ENCODE data around the gene RBMS1.

The RBMS1 gene

DNA sequence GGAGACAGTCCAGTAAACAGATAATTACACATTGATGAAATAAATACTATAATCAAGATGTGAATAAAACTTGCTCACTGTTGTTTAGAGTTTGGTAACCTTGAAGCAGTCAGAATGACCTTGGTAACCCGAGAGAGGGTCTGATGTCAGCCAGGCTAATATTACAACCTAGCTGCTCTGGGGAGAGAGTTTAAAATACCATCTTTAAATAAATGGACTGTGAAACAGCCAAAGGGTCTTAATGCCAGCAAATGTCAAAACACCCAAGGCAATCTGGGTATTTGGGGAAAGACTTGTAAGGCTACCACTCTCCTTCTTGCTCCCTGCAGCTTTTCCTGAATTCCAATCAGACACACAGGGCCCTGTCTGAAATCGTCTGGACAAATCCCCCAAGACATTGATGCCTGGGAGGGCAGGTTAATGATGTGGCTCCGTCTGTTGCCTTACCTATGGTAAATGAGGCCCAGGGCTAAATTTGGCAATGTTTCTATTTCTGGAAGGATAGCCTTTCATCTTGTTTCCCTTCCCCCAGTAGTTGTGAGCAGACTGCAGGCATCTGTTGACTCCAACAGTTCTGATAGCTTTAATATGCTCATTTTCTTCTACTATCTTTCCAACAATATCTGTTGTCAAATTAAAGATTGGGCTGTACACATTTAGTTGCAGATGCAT lies 250.6 kb downstream of the RBMS1 start:
- TF ChIP-seq, protein P1, sequence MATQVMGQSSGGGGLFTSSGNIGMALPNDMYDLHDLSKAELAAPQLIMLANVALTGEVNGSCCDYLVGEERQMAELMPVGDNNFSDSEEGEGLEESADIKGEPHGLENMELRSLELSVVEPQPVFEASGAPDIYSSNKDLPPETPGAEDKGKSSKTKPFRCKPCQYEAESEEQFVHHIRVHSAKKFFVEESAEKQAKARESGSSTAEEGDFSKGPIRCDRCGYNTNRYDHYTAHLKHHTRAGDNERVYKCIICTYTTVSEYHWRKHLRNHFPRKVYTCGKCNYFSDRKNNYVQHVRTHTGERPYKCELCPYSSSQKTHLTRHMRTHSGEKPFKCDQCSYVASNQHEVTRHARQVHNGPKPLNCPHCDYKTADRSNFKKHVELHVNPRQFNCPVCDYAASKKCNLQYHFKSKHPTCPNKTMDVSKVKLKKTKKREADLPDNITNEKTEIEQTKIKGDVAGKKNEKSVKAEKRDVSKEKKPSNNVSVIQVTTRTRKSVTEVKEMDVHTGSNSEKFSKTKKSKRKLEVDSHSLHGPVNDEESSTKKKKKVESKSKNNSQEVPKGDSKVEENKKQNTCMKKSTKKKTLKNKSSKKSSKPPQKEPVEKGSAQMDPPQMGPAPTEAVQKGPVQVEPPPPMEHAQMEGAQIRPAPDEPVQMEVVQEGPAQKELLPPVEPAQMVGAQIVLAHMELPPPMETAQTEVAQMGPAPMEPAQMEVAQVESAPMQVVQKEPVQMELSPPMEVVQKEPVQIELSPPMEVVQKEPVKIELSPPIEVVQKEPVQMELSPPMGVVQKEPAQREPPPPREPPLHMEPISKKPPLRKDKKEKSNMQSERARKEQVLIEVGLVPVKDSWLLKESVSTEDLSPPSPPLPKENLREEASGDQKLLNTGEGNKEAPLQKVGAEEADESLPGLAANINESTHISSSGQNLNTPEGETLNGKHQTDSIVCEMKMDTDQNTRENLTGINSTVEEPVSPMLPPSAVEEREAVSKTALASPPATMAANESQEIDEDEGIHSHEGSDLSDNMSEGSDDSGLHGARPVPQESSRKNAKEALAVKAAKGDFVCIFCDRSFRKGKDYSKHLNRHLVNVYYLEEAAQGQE (IDR thresholded peaks at IDR 0.05; ENCODE audit: insufficient read depth in 1 of 2, low read depth in 2 of 2, low read length in 2 of 2): no peak
- TF ChIP-seq FOXP2 (optimal IDR thresholded peaks at IDR 0.05; ENCODE audit: borderline replicate concordance, extremely low read depth, extremely low read length, insufficient read depth) (no peak), SIN3A (IDR thresholded peaks at IDR 0.05; ENCODE audit: borderline replicate concordance, insufficient read depth, low read length) (no peak), TAF1 (IDR thresholded peaks at IDR 0.05; ENCODE audit: borderline replicate concordance, insufficient read depth, low read length) (no peak), POLR2AphosphoS5 (IDR thresholded peaks at IDR 0.05; ENCODE audit: low read depth, low read length) (no peak)

GRCh38 chr2:160241251-160242137 lies 252.1 kb downstream of the RBMS1 start:
- TF ChIP-seq SIN3A (IDR thresholded peaks at IDR 0.05; ENCODE audit: borderline replicate concordance, insufficient read depth, low read length): no peak
- TF ChIP-seq TAF1 (IDR thresholded peaks at IDR 0.05; ENCODE audit: borderline replicate concordance, insufficient read depth, low read length): peak; percentile 62; the same call in 1 of the 2 replicates
- peak; percentile 51; the same call in 1 of the 2 replicates for TF ChIP-seq POLR2AphosphoS5 (IDR thresholded peaks at IDR 0.05; ENCODE audit: low read depth, low read length)
- TF ChIP-seq, protein P1 (IDR thresholded peaks at IDR 0.05; ENCODE audit: insufficient read depth in 1 of 2, low read depth in 2 of 2, low read length in 2 of 2): peak in 1 of 2 experiments; percentile 11; a peak in 1 of 4 replicates

DNA sequence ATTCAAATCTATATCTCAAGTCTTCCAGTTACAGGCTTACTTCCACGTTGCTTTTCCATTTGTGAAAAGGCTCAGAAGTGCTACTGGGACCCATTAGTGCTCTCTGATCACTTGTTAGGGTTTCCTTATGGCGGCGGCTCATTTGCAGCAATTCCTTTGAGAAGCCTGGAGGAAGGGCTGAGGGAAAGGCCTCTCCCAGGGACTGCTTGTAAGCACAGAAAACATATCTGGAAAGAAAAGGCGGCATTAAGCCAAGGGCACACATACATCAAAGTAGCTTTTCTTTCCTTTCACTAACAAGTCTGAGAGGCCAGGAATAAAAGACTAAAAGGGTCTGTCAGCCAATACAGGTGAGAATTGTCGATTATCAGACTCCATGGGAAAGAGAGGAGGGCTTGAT lies 254.2 kb downstream of the RBMS1 start:
- TF ChIP-seq, protein P1 (IDR thresholded peaks at IDR 0.05; ENCODE audit: insufficient read depth in 1 of 2, low read depth in 2 of 2, low read length in 2 of 2): no peak
- TF ChIP-seq FOXP2 (optimal IDR thresholded peaks at IDR 0.05; ENCODE audit: borderline replicate concordance, extremely low read depth, extremely low read length, insufficient read depth) (no peak), TAF1 (IDR thresholded peaks at IDR 0.05; ENCODE audit: borderline replicate concordance, insufficient read depth, low read length) (no peak), SIN3A (IDR thresholded peaks at IDR 0.05; ENCODE audit: borderline replicate concordance, insufficient read depth, low read length) (no peak), POLR2AphosphoS5 (IDR thresholded peaks at IDR 0.05; ENCODE audit: low read depth, low read length) (no peak)

DNA sequence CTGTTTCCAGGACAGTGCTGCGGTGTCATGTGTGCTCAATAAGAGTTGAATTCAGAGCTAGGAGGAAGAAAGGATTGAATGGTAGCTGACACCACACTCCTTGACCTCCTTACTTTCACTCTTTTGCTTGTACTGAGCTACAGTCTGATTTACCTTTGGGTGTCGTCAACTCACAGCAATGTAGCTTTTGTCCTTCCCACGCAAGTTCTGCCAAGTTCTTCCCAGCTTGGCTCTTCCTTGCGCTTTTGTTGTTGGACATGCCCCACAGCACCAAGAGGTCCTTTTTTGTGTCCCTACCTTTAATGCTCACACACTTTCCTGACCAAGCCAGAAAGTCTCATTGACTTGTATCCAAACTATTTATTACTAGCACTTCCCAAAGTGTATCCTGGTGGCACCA lies 255.2 kb downstream of the RBMS1 start:
- TF ChIP-seq FOXP2 (optimal IDR thresholded peaks at IDR 0.05; ENCODE audit: borderline replicate concordance, extremely low read depth, extremely low read length, insufficient read depth) (no peak), POLR2AphosphoS5 (IDR thresholded peaks at IDR 0.05; ENCODE audit: low read depth, low read length) (no peak), SIN3A (IDR thresholded peaks at IDR 0.05; ENCODE audit: borderline replicate concordance, insufficient read depth, low read length) (no peak), TAF1 (IDR thresholded peaks at IDR 0.05; ENCODE audit: borderline replicate concordance, insufficient read depth, low read length) (no peak)
- TF ChIP-seq, protein P1 (IDR thresholded peaks at IDR 0.05; ENCODE audit: insufficient read depth in 1 of 2, low read depth in 2 of 2, low read length in 2 of 2): no peak
